Activated CD8-positive, alpha-beta T cell treated with anti-CD3 and anti-CD28 coated beads for 36 hours (primary cell): ENCODE data around the gene MFSD1. TPM values are rescaled to one million over a fixed set of nuclear protein-coding genes. Genes with fewer than 3 reads are reported as not detected.
A peak's percentile ranks its signal among the peaks of the same experiment; 100 is the strongest.

Source experiments
- ATAC-seq: fragments of 200-7000 bp; cut with Tn5 transposase; one replicate; pipeline ENCODE4 v1.10.0; 2021; ENCODE audit warnings: mild to moderate bottlenecking, moderate library complexity
- CTCF ChIA-PET: fragments of 350-600 bp; sonication (Branson Sonifier 250); formaldehyde crosslinking; loops from one replicate; lab custom pipeline; 2021; ENCODE audit warnings: antibody characterized with exemption; lab: Charles Lee
- POLR2A ChIA-PET: fragments of 350-600 bp; sonication (Branson Sonifier 250); formaldehyde crosslinking; loops from one replicate; lab custom pipeline; 2021; ENCODE audit warnings: antibody characterized with exemption; lab: Charles Lee
- DNase-seq: peaks from one replicate; pipeline ENCODE4 v3.0.0-alpha.2; 2020
- H3K27ac Mint-ChIP-seq: one replicate; pipeline ENCODE4 v1.8.0; 2021; ENCODE audit warnings: mild to moderate bottlenecking, mixed read lengths
- H3K27me3 Mint-ChIP-seq: one replicate; pipeline ENCODE4 v1.8.0; 2021; ENCODE audit warnings: mixed read lengths
- H3K36me3 Mint-ChIP-seq: one replicate; pipeline ENCODE4 v1.8.0; 2021; ENCODE audit warnings: low read depth, mixed read lengths
- H3K4me1 Mint-ChIP-seq: one replicate; pipeline ENCODE4 v1.8.0; 2021; ENCODE audit warnings: low read depth, mixed read lengths
- H3K4me3 Mint-ChIP-seq: one replicate; pipeline ENCODE4 v1.8.0; 2021; ENCODE audit warnings: mild to moderate bottlenecking, moderate library complexity, mixed read lengths
- H3K9me3 Mint-ChIP-seq: one replicate; pipeline ENCODE4 v1.8.0; 2021; ENCODE audit warnings: mixed read lengths
- CTCF ChIP-seq: fragments of 200-600 bp; IDR thresholded peaks from one replicate; pipeline ENCODE4 v1.8.0; 2022; ENCODE audit warnings: antibody characterized with exemption, mild to moderate bottlenecking
- intact Hi-C: fragments of 100-400 bp; cut with micrococcal nuclease; formaldehyde crosslinking; loops from one replicate; pipeline ENCODE4 v1.10.0; 2022
- total RNA-seq, 2 experiments: library from RNA; stranded (reverse); gene quantifications; one replicate each; pipeline ENCODE4 v1.2.3, GENCODE V29; 2021

MFSD1 gene
- total RNA-seq, 2 experiments from 2014 or later: 9.2 to 9.7 TPM

GRCh38 chr3:158771982-158772381 lies 29.9 kb upstream of the MFSD1 start:
- TF ChIP-seq CTCF: no peak

GRCh38 chr3:158773166-158773565 lies 28.7 kb upstream of the MFSD1 start:
- Mint-ChIP-seq H3K36me3 (no peaks in the 10 kb centered on the region), H3K9me3 (no peaks in the 10 kb centered on the region), H3K4me3 (no peak overlapping the region), H3K4me1 (peaks cover 5% of the 10 kb centered on the region), H3K27ac (no peak overlapping the region), H3K27me3 (no peaks in the 10 kb centered on the region)
- TF ChIP-seq CTCF: no peak
- intact Hi-C loops: no loop called here
- DNase-seq (no peak), ATAC-seq (no peak)
- POLR2A ChIA-PET: interaction anchor here (0.6 kb wide), 1 partner anchor 74 kb away, joined by 3 read pairs; no protein-coding TSS in a partner anchor
- CTCF ChIA-PET: no interaction called here

More at GRCh38 chr3:158771982-158772381, 29.9 kb upstream of the MFSD1 start:
- H3K4me1 Mint-ChIP-seq: peaks cover 5% of the 10 kb centered on the region
- intact Hi-C loops: no loop called here
- ChIA-PET CTCF (no interaction called here), POLR2A (no interaction called here)
- no peaks in the 10 kb centered on the region for H3K36me3 Mint-ChIP-seq
- H3K4me3 Mint-ChIP-seq: no peak overlapping the region
- H3K27ac Mint-ChIP-seq: no peak overlapping the region
- no peaks in the 10 kb centered on the region for H3K9me3 Mint-ChIP-seq
- no peak for DNase-seq
- no peaks in the 10 kb centered on the region for H3K27me3 Mint-ChIP-seq
- ATAC-seq: no peak

GRCh38 chr3:158773845-158774830 lies 27.7 kb upstream of the MFSD1 start:
- no peak for ATAC-seq
- H3K4me1 Mint-ChIP-seq: peaks cover 5% of the 10 kb centered on the region
- intact Hi-C loops: no loop called here
- ChIA-PET POLR2A (no interaction called here), CTCF (no interaction called here)
- no peaks in the 10 kb centered on the region for H3K36me3 Mint-ChIP-seq
- no peaks in the 10 kb centered on the region for H3K9me3 Mint-ChIP-seq
- H3K27me3 Mint-ChIP-seq: no peaks in the 10 kb centered on the region
- DNase-seq: no peak
- TF ChIP-seq CTCF: peak; percentile 16
- H3K4me3 Mint-ChIP-seq: no peak overlapping the region
- no peak overlapping the region for H3K27ac Mint-ChIP-seq

GRCh38 chr3:158774965-158775364 lies 26.9 kb upstream of the MFSD1 start:
- H3K27me3 Mint-ChIP-seq: no peaks in the 10 kb centered on the region
- ATAC-seq (no peak), DNase-seq (no peak)
- no peak overlapping the region for H3K27ac Mint-ChIP-seq
- no peaks in the 10 kb centered on the region for H3K36me3 Mint-ChIP-seq
- intact Hi-C loops: no loop called here
- H3K9me3 Mint-ChIP-seq: no peaks in the 10 kb centered on the region
- ChIA-PET POLR2A (no interaction called here), CTCF (no interaction called here)
- no peak overlapping the region for H3K4me3 Mint-ChIP-seq
- H3K4me1 Mint-ChIP-seq: peaks cover 5% of the 10 kb centered on the region
- TF ChIP-seq CTCF: no peak
